Cortex of kidney (tissue), 1 donor: ENCODE measurements around the gene RBP2.

Experiments
- DNase-seq: peaks from one replicate; lab custom pipeline; 2025; lab: John Stamatoyannopoulos, UW

The RBP2 gene

DNA sequence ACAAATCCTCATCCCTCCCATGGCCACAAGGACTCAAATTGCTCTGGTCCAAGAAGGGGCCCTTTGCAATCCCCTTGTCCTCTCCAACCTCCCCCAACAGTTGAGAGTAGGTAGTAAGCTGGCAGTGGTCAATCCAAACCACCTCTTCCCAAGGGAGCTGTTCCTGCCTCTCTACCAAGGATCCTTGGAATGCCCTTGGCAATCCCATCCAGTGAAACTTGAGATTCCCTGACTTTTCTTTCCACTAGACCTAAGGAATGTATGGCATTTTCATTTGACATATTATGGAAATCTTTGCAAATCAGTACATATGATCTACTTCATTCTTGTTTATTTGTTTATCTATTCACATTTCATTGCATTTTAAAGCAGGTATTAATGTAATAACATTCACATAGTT is 4.8 kb upstream of the RBP2 start:
- no peak for DNase-seq

DNA sequence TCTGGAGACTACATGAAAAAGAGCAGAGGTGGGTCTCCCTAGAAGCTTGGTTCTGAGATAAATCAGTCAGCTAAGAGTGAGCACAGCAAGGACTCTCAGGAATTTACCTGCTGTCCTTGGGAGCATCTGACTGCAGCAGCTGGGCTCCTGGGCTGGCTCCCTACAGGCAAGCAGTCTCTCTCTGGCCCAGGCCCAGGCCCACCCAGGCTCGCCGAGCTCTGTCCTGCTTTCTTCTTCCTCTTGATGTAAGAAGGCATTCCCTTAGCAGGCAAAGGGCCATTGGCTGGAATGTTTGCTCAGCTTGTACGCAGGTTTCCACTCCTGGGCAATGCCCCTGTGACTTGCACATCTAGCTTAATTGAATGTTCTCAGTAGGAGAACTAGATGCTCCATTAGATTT is 4.3 kb upstream of the RBP2 start:
- no peak for DNase-seq

DNA sequence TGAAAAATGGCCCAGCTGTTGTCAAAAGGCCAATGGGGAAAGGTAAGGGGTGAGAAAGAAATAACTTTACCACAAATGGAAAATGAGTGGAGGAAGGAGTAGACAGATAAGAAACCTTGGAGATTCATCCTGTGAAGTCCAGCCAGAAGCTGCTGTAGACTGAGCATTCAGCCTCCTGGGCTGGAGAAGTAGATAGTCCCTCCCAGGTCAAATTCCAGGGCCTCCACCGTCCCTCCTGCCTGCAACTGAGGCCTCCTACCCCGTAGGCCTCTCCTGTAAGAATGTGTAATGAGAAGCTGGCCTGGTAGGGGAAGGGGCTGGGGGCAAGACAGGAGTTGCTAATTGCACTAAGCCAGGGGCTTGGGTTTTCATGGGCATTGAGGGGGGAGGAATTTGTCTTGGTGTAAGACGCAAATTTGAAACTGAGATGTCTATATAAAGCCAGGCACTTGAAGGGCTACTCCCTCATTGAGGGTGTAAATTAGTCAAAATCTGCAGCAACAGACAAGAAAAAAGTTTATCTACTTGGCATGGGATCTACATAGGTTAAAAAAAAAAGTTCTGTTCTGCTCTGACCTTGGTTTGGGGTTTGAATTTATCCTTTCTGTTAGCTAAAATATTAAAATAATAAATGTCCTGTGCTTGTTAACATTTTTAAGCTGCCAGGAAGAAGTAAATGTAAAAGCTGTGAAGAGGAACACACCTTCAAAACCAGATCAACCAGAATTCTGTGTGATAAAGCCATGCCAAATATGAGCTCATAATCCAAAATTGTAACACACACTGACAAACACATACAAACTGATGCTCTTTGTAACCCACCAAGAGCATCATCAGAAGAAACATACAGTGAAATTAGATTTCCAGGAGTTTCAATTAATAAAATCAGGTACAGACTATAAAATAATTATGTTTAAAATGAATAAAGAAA is 1.7 kb upstream of the RBP2 start:
- no peak for DNase-seq

DNA sequence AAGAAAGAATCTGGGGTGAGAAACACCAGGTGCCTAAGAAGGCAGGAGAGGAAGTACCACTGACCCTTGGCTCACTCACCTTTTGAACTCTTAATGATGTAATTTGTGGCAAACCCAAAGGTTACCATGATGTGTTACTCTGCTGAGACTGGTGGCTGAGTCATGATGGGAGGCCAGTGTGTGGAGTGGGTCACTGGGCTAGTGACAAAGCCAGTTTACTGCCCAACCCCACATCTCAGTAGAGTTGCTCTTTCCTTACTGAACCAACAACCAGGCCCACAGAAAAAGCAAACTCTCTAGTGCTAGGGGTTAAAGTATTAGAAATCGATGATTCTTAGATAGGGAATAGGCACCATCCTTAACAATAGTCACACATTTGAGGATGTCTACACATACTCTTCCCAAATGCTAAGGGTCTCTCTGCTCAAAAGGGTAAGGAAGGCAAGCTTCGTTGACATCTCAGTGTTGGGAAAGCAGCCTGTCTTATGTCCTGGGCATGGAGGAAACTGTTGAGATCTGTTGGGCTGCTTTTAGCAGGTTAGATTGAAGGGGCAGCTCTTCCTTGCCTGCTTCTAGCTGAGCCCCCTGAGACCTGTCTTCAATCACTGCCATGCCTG is 3.1 kb downstream of the RBP2 start:
- DNase-seq, result no peak

DNA sequence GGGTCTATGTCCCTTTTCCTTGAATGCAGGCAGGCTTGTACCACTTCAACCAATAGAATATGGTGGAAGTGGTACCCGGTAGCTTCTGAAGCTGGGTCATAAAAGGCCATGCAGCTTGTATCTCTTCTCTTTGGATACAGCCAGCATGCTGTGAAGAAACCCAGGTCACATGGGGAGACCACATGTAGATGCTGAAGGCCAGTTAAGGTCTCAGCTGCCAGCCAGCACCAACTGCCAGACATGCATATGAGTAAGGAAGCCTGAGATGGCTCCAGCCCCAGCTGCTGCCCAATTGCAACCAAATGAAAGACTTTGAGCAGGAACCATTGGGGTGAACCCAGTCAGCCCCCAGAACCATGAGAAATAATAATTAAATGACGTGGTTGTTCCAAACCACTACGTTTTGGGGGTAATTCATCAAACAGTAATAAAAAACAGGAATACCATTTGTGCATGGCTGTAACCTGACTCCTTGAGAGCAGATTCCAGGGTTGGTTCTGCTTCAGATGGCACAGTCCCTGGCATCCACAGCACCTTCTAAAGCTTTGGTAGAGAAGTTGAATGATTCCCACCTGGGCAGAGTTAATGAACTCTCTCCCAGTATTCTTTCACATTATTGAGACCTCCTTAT is 3.8 kb downstream of the RBP2 start:
- DNase-seq, result no peak

DNA sequence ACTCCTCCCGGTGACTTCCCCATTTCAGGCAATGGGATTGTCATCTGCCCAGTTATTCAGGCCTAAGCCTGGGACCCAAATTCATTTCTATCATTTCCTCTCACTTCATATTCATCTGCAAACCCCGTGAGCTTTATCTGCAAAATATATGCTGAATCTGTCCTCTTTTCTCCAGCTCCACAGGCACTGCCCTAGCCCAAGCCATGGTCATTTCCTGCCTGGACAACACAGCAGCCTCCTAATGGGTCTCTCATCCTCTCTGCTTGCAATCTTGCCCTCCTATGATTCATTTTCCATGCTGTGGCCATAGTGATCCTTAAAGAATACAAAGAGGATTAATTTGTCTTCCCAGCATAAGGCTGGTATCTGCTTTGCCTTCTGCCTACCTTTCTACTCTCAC is 6.1 kb downstream of the RBP2 start:
- DNase-seq, result no peak

DNA sequence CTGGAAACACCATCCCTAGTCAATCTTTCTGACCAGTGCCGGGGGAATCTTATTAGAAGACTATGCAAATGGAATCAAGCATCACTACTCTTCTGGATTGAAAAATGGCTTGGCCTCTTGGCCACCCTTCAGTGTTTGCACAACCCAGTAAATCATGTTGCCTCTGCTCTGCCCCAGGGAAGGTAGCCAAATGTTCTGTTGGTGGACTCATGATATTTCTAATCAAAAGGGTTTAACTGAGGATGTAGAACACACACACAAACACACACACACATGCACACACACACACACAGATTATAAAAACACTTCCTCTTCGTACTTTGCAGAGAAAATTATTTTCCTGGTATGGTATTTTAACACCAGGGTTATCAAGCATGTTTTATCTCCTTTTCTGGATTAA is 7.9 kb downstream of the RBP2 start:
- no peak for DNase-seq

DNA sequence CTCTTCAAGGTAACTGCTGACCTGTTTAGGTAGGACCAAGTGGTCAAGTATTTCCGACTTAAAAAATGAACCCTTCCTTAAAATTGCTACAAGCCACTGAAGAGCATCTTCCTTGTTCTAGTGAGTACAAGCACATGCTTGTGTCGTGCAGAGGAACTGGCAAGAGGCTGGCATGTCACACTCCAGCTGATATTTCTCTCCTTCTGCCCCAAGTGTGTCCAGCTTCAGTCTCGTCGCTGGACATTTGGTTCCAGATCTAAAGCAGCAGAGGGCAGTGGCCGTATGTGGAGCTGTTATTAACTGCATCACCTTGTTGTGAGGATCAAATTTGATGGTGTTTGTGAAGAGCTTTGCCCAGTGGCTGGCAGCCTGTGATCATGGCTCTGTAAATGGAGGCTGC is 10.0 kb downstream of the RBP2 start:
- DNase-seq, result no peak

DNA sequence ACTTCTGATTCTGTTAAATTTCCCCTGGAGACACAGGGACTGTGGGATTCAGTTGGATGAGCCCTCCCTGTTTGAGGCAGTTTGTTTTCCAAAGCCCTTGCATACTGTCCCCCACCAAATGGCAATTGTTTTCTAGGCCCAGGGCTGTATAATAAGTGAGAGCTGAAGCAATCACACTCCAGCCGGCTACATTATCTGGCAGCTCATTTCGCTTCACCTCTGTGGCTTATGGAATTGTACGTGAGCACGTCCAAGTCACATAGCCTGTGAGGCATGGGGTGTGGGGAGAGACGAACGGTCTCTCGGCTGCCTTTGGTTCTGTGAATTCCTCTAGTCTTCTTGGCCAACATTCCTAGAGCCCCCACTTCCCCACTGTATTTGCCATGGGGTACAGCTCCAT is 10.7 kb downstream of the RBP2 start:
- DNase-seq, result no peak

DNA sequence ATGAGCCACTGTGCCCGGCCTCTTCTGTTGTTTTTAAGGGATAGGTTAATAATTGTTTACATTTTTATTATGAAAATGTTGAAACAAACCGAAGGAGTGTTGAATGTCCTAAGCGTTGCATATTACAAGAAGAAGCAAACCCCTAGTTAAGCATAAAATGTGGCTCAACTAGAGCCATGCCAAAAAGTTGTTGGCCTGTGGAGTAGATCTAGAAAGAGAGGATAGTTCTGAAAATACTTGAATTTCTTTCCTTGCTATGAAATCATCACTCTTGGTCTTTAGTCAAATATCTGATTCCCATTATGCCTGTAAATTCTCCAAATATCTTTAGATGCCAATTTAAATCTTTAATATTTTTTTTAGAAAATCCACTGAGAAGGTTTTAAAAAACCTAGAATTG is 12.8 kb downstream of the RBP2 start:
- DNase-seq, result no peak

DNA sequence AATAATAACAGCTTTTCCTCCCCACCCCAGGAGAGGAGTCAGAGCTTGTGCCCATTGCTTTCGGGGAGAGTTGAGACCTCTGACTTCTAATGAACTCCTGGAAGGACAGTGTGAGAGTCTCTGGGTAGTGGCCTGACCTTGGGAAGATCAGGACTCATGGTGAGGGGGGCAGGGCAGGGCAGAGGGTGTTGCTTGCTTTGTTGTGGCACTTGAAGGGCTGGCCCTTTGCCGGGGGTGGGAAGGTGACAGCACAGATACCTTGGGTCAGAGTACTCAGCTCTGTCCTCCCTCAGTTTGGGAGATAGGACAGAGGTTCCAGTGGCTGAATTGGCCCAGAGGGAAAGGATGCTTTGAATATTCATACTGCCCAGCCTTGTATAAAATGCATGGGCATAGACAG is 15.8 kb downstream of the RBP2 start:
- DNase-seq, result no peak

DNA sequence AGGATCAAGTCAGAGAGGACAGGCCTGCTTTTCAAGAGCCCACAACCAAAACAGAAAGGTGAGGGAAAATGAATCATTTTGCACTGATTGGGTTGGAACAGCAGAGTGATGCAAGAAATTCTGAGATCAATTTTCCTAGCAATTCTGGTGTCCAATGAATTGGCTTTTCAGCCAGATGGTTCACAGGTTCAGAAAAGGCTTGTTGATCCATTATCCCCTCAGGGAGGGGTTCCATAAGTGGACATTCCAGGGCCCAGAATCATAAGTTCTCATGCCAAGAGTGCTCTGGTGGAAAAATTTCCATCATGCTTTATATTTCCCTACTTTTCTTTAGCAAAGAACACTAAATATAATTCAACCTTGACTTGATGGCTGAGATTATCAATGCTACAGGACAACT is 16.2 kb downstream of the RBP2 start:
- DNase-seq, result no peak

DNA sequence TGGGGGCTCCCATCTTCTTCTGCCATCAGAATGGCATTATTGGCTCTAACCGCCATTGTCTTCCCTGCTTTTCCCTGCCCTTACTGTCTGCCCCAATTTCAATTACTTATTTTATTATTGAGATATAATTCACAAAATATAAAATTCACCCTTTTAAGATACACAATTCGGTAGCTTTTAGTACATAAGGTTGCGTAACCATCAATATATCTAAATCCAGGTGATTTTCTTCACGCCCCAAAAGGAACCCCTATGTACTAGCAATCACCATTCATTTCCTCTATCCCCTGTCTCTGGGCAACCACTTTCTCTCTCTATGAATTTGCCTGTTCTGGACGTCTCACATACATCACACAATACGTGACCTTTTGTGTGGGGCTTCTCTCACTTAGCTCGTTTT is 18.0 kb downstream of the RBP2 start:
- no peak for DNase-seq

DNA sequence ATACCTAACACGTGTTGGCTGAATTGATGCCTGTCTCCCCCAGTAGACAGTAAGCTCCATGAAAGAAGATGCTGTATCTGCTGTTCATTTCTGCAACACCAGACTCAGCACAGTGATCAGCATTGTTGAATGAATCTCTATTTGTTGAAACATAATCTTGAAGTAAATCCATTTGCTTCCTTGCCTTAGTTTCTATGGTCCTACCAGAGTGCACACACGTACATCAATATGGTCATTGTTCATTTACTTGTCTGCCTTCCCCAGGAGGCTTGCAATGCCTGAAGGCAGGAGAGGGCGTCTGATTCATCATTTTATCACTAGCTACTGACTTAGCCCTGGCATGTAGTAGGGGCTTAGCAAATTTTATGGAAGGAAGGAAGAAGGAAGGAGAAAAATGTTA is 19.2 kb downstream of the RBP2 start:
- no peak for DNase-seq

DNA sequence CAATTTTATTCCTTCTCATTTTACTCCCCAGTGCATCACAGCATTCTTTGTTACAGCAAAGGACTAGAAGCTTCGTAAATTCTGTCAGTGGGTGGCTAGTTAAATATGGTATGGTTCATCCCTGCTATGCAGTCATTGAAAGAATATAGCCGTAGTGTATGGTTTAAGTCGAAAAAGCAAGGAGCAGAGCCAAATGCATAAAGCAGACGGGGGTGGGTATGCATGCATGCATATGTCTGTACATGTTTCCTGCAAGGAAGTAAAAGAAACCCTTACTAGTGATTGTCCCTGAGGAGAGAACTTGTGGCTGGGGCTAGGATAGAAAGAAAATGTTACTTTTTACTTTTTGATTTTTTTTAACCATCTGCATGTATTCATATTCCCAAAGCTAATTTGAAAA is 19.9 kb downstream of the RBP2 start:
- DNase-seq, result no peak

DNA sequence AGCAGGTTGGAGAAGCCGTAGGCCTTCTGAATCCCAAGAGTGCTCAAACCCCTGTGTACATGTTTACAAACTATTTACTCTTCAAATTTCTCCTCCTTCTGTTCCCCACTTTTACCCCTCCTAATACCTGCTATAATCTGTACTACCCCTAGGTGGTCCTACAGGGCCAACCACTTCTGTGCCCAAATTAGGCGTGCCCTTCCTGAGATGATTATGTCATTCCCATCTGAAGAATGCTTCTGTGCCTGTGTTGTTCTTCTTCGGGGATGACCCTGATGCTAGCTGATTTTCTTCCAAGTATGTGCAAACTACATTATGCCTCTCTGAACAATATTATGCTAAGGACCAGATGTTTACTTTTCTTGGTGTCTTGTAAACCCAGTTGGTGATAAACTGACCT is 20.5 kb downstream of the RBP2 start:
- DNase-seq, result no peak

DNA sequence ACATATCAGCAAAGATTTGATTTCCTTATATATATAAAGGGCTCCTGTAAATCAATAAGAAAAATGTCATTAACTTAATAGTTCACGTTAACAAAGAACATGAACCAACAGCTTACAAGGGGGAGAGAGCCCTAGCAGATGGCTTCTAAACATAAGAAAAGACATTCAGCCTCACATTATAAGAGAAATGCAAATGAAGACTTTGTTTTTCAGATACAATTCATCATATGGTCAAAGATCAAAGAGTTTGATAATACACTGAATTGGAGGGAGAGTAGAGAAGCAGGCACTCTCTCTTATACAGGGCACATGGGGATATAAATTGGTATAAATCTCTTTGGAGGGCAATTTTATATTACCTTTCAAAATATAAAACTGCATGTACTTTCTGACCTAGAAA is 21.1 kb downstream of the RBP2 start:
- no peak for DNase-seq

DNA sequence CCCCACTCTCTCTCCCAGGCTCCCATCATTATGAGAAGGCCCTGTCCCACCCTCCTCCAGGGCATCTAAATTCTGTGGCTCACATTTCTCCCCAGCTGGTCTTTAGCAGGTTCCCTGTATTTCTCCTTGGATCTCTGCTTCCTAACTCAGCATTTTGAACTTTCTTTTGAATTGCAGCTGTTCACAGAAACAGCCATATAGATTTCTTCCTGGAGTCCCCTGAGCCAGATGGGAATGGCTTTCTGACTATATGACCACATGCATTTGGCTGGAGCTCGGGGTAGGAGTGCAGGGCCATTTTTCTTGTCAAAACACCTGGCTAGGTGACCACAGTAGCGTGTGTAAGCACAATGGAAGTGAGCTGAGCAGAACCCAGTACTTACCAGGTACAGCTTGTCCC is 22.0 kb downstream of the RBP2 start:
- no peak for DNase-seq

DNA sequence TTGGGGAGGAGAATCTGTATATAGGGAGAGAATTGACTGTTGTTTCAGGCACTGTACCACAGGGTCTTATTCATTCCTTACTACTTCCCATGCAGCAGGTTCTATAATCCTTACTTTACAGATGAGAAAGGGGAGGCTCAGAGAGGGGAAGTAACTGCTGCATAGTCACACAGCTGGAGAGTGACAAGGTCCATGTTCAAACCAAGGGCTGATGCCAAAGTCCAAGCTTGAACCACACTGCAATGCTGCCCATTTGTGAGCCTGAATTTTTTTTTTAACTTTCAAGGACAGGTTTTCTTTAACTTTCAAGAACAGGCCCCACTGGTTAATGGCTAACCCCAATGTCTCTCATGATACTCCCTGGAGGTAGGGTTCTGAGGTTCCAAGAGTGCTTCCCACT is 26.2 kb downstream of the RBP2 start:
- DNase-seq, result no peak

DNA sequence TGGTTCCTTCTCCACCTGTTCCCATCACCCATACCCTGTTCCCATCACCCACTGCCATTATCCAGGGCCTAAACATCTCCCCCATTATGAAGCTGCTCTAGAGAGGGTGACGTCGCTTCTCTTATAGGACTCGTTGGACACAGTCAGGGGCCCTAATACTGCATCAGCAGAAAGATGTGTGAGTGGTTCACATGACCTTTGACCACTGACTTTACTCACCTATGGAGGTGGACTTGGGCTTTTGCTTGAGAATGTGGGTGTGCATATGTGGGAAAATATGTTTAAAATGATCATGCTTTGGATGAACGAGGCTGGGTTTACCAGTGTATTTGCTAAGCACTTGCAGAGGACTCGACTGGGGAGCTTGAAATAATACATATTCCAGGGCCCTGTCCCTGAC is 26.8 kb downstream of the RBP2 start:
- no peak for DNase-seq

DNA sequence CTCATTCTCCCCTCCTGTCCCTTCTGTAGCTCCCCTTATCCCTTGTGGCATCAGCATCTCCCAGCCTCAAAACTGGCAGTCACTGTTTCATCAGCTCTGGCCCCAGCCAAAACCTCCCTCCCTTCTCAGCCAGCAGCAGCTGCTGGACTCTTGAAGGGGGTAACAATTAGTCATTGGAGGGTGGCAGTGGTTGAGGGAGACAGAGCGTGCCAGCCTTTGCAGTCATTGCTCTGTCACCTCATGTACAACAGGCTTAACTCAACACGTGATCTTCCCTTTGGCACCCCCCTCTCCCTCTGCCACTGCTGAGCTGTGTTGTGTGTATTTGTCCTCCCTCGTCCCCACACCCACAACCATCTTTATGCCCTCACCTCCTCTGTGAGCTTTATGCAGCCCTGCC is 28.2 kb downstream of the RBP2 start:
- no peak for DNase-seq

DNA sequence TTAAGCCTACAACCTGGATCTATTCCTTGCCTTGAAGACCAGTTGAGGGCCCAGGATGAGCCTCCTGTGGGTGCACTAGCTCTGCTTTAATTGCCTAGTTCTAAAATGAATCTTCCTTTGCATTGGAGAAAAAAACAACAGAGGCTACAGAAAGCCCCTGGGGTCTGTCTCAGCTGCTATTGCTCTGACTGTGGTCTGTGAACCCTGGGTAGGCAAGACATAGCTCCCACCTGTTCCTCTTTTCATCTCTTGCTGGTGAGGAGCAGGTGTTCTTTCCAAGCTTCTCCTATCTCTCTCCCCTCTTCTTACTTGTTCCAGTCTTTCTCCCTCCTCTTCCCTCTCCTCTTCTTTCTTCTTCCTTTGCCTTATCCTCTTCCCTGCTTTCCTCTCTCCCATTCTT is 28.8 kb downstream of the RBP2 start:
- DNase-seq, result no peak

DNA sequence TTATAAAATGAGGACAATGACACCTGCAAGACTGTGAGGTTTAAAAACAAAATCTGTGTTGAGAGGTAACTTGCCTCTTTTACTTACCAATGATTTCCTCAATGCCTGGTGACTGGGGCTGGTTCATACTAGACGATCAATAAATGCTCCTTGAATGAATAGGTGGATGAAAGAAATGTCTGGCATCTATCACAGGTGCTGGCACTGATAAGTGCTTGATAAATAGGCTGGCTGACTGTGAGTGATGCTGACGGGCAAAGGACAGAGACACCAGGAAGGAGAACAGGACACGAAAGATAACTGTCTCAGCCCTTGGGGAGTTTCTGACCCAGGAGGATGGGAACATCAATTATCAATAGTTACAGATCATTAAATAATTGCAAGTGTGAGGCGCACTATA is 31.9 kb downstream of the RBP2 start:
- no peak for DNase-seq
